Thyroid gland (tissue), 4 donors: ENCODE data around the gene AP3B2.

Source experiments
- POLR2A ChIP-seq, 2 donors: fragments of 450-650 bp; IDR thresholded peaks; one replicate each; pipeline ENCODE4 v1.6.1; 2017; ENCODE audit warnings: antibody characterized with exemption in 2 of 2, mild to moderate bottlenecking in 2 of 2, moderate library complexity in 1 of 2
- TF ChIP-seq, protein P1 (sequence below), 6 experiments: fragments of 200-600 bp in 3 of 6; fragments of 450-650 bp in 3 of 6; sonication (generic) in 3 of 6; IDR thresholded peaks; one replicate each; pipeline ENCODE4 v1.5.1; 2016 to 2019; ENCODE audit warnings: antibody characterized with exemption in 6 of 6, mild to moderate bottlenecking in 2 of 6, inconsistent platforms in 1 of 6, moderate library complexity in 1 of 6

DNA sequence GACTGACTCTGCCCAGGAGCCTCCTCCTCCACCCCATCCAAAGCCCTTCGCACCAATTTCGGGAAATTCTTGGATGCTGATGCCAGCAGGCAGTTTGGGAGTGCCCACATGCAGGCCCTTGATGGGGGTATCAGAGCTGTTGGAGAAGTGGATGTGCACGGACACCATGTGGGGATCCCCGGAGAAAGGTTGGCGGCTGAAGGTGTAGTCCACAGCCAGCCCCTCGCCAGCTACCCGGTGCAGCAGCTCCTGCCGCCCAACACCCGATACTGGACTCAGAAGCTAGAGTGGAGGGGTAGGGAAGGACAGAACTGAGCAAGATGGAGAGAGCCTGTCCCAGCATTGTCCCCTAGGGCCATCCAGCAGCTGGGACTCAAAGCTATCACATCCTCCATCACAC, 47.0 kb downstream of the AP3B2 start:
- TF ChIP-seq, protein P1, sequence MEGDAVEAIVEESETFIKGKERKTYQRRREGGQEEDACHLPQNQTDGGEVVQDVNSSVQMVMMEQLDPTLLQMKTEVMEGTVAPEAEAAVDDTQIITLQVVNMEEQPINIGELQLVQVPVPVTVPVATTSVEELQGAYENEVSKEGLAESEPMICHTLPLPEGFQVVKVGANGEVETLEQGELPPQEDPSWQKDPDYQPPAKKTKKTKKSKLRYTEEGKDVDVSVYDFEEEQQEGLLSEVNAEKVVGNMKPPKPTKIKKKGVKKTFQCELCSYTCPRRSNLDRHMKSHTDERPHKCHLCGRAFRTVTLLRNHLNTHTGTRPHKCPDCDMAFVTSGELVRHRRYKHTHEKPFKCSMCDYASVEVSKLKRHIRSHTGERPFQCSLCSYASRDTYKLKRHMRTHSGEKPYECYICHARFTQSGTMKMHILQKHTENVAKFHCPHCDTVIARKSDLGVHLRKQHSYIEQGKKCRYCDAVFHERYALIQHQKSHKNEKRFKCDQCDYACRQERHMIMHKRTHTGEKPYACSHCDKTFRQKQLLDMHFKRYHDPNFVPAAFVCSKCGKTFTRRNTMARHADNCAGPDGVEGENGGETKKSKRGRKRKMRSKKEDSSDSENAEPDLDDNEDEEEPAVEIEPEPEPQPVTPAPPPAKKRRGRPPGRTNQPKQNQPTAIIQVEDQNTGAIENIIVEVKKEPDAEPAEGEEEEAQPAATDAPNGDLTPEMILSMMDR (IDR thresholded peaks at IDR 0.05) = no peak
- TF ChIP-seq POLR2A (IDR thresholded peaks at IDR 0.05) = no peak
